GM23338 (cell line): ENCODE data around the gene FIBP. TPM values are rescaled to one million over a fixed set of nuclear protein-coding genes. Genes with fewer than 3 reads are reported as not detected.

Source experiments
- polyA plus RNA-seq: library from polyadenylated mRNA; unstranded; fragments of >200 nt; fragmentation: Nextera tagmentation; extraction: Ambion mirVana; gene quantifications from 2 replicates; pipeline ENCODE4 v1.2.1, GENCODE V29; 2016
- total RNA-seq: library from RNA; depleted of rRNA; stranded (reverse); fragments of >200 nt; shearing (Covaris generic); gene quantifications from 2 replicates; pipeline ENCODE4 v1.2.3, GENCODE V29; 2014; rRNA removed

The FIBP gene
- total and polyA plus RNA-seq, 2 experiments from 2014 or later = 79.0 to 102 TPM

Other genes starting within 250 kb of the FIBP start
- 17.0 and 22.8 TPM in 2 replicates for gene RELA, start 225.6 kb downstream of the FIBP start, total RNA-seq
- 12.9 and 18.5 TPM in 2 replicates for gene RELA, start 225.6 kb downstream of the FIBP start, polyA plus RNA-seq
- 33.3 and 40.4 TPM in 2 replicates for gene KAT5, start 176.2 kb downstream of the FIBP start, total RNA-seq
- 34.6 and 34.8 TPM in 2 replicates for gene KAT5, start 176.2 kb downstream of the FIBP start, polyA plus RNA-seq
- gene RNASEH2C, start 167.7 kb downstream of the FIBP start, total RNA-seq = 37.8 and 70.8 TPM in 2 replicates
- gene RNASEH2C, start 167.7 kb downstream of the FIBP start, polyA plus RNA-seq = 73.2 and 74.8 TPM in 2 replicates
- 12.5 and 16.1 TPM in 2 replicates for gene AP5B1, start 107.5 kb downstream of the FIBP start, total RNA-seq
- gene AP5B1, start 107.5 kb downstream of the FIBP start, polyA plus RNA-seq = 3.1 TPM in 2 replicates
- gene OVOL1, start 101.4 kb downstream of the FIBP start, total RNA-seq = 3.3 and 5.1 TPM in 2 replicates
- 1.4 and 1.5 TPM in 2 replicates for gene OVOL1, start 101.4 kb downstream of the FIBP start, polyA plus RNA-seq
- gene SNX32, start 54.5 kb downstream of the FIBP start, total RNA-seq = 0.49 TPM in 1 of 2 replicates, not detected in the other
- 1.2 and 2.4 TPM in 2 replicates for gene SNX32, start 54.5 kb downstream of the FIBP start, polyA plus RNA-seq
- 981 and 1,393 TPM in 2 replicates for gene CFL1, start 30.3 kb downstream of the FIBP start, total RNA-seq
- gene CFL1, start 30.3 kb downstream of the FIBP start, polyA plus RNA-seq = 1,996 and 2,124 TPM in 2 replicates
- 35.5 and 48.6 TPM in 2 replicates for gene MUS81, start 28.0 kb downstream of the FIBP start, total RNA-seq
- gene MUS81, start 28.0 kb downstream of the FIBP start, polyA plus RNA-seq = 38.5 and 39.1 TPM in 2 replicates
- 4.5 and 9.4 TPM in 2 replicates for gene EFEMP2, start 15.7 kb downstream of the FIBP start, total RNA-seq
- 7.4 and 8.0 TPM in 2 replicates for gene EFEMP2, start 15.7 kb downstream of the FIBP start, polyA plus RNA-seq
- not detected in 2 replicates for gene CTSW, start 8.6 kb downstream of the FIBP start, total RNA-seq
- gene CTSW, start 8.6 kb downstream of the FIBP start, polyA plus RNA-seq = 0.17 TPM in 1 of 2 replicates, not detected in the other
- 57.3 and 66.3 TPM in 2 replicates for gene CCDC85B, start 2.2 kb upstream of the FIBP start, total RNA-seq
- gene CCDC85B, start 2.2 kb upstream of the FIBP start, polyA plus RNA-seq = 54.5 and 60.4 TPM in 2 replicates
- 10.1 and 14.6 TPM in 2 replicates for gene FOSL1, start 11.9 kb upstream of the FIBP start, total RNA-seq
- gene FOSL1, start 11.9 kb upstream of the FIBP start, polyA plus RNA-seq = 17.1 and 20.1 TPM in 2 replicates
- 21.6 and 23.2 TPM in 2 replicates for gene C11orf68, start 30.6 kb upstream of the FIBP start, total RNA-seq
- gene C11orf68, start 30.6 kb upstream of the FIBP start, polyA plus RNA-seq = 16.8 and 18.6 TPM in 2 replicates
- 83.0 and 121 TPM in 2 replicates for gene DRAP1, start 31.0 kb upstream of the FIBP start, total RNA-seq
- 294 and 358 TPM in 2 replicates for gene DRAP1, start 31.0 kb upstream of the FIBP start, polyA plus RNA-seq
- 1.1 and 2.0 TPM in 2 replicates for gene TSGA10IP, start 57.0 kb upstream of the FIBP start, total RNA-seq
- 1.6 and 2.5 TPM in 2 replicates for gene TSGA10IP, start 57.0 kb upstream of the FIBP start, polyA plus RNA-seq
- gene SART1, start 73.3 kb upstream of the FIBP start, total RNA-seq = 43.9 and 55.8 TPM in 2 replicates
- 91.0 and 105 TPM in 2 replicates for gene SART1, start 73.3 kb upstream of the FIBP start, polyA plus RNA-seq
- 30.8 and 32.1 TPM in 2 replicates for gene EIF1AD, start 113.7 kb upstream of the FIBP start, total RNA-seq
- 16.1 and 18.6 TPM in 2 replicates for gene EIF1AD, start 113.7 kb upstream of the FIBP start, polyA plus RNA-seq
- 44.7 and 58.2 TPM in 2 replicates for gene BANF1, start 114.0 kb upstream of the FIBP start, total RNA-seq
- gene BANF1, start 114.0 kb upstream of the FIBP start, polyA plus RNA-seq = 765 and 903 TPM in 2 replicates
- gene CST6, start 123.5 kb upstream of the FIBP start, total RNA-seq = 4.2 and 5.9 TPM in 2 replicates
- 8.3 and 9.9 TPM in 2 replicates for gene CST6, start 123.5 kb upstream of the FIBP start, polyA plus RNA-seq
- gene CATSPER1, start 138.0 kb upstream of the FIBP start, total RNA-seq = not detected in 2 replicates
- not detected in 2 replicates for gene CATSPER1, start 138.0 kb upstream of the FIBP start, polyA plus RNA-seq
- 48.0 and 63.4 TPM in 2 replicates for gene GAL3ST3, start 160.7 kb upstream of the FIBP start, total RNA-seq
- gene GAL3ST3, start 160.7 kb upstream of the FIBP start, polyA plus RNA-seq = 12.7 and 15.6 TPM in 2 replicates
- gene SF3B2, start 163.9 kb upstream of the FIBP start, total RNA-seq = 173 and 180 TPM in 2 replicates
- gene SF3B2, start 163.9 kb upstream of the FIBP start, polyA plus RNA-seq = 173 and 191 TPM in 2 replicates
- gene PACS1, start 181.8 kb upstream of the FIBP start, total RNA-seq = 23.7 and 37.5 TPM in 2 replicates
- gene PACS1, start 181.8 kb upstream of the FIBP start, polyA plus RNA-seq = 8.0 and 8.8 TPM in 2 replicates